ENCODE results near the gene S100A13.

- TF ChIP-seq CTCF (conservative IDR thresholded peaks at IDR 0.05; ENCODE audit: low read depth, low read length) (no peak), EZH2 (IDR thresholded peaks at IDR 0.05; ENCODE audit: low read length, unreplicated experiment) (no peak)
These were observed 15.1 kb downstream of the S100A13 start for GRCh38 chr1:153612111-153612754.

Data from PC-3 (cell line).